Chondrocyte (in vitro differentiated cells): ENCODE data around the gene CYP26A1. TPM values are rescaled to one million over a fixed set of nuclear protein-coding genes. Genes with fewer than 3 reads are reported as not detected.

Experiments used
- DNase-seq: peaks from one replicate; pipeline ENCODE4 v3.0.0; 2021; ENCODE audit warnings: mixed read lengths, low spot score
- H3K27ac Mint-ChIP-seq: one replicate; pipeline ENCODE4 v1.8.0; 2021; ENCODE audit warnings: mild to moderate bottlenecking, moderate library complexity, mixed read lengths; ENCODE audit not compliant: unreplicated experiment
- H3K27me3 Mint-ChIP-seq: 2 replicates; pipeline ENCODE4 v1.8.0; 2021; ENCODE audit warnings: low read depth, mixed read lengths
- H3K36me3 Mint-ChIP-seq: 2 replicates; pipeline ENCODE4 v1.8.0; 2021; ENCODE audit warnings: low read depth, mixed read lengths
- H3K4me1 Mint-ChIP-seq: 2 replicates; pipeline ENCODE4 v1.8.0; 2021; ENCODE audit warnings: low read depth, mild to moderate bottlenecking, mixed read lengths
- H3K4me3 Mint-ChIP-seq: one replicate; pipeline ENCODE4 v1.8.0; 2021; ENCODE audit warnings: mild to moderate bottlenecking, moderate library complexity, mixed read lengths; ENCODE audit not compliant: unreplicated experiment
- H3K9me3 Mint-ChIP-seq: 2 replicates; pipeline ENCODE4 v1.8.0; 2021; ENCODE audit warnings: low read depth, mixed read lengths
- long read RNA-seq: library from polyadenylated mRNA; stranded (forward); transcript quantifications from one replicate; pipeline ENCODE4 v2.0.0, GENCODE V29; 2021
- total RNA-seq: library from RNA; stranded (reverse); gene quantifications from 3 replicates; pipeline ENCODE4 v1.2.1, GENCODE V29; 2021
- TF ChIP-seq, protein P1 (sequence below): fragments of 200-600 bp; sonication (generic); IDR thresholded peaks from 2 replicates; pipeline ENCODE4 v1.5.0; 2021; ENCODE audit warnings: antibody characterized with exemption, mild to moderate bottlenecking, moderate library complexity

The CYP26A1 gene, protein sequence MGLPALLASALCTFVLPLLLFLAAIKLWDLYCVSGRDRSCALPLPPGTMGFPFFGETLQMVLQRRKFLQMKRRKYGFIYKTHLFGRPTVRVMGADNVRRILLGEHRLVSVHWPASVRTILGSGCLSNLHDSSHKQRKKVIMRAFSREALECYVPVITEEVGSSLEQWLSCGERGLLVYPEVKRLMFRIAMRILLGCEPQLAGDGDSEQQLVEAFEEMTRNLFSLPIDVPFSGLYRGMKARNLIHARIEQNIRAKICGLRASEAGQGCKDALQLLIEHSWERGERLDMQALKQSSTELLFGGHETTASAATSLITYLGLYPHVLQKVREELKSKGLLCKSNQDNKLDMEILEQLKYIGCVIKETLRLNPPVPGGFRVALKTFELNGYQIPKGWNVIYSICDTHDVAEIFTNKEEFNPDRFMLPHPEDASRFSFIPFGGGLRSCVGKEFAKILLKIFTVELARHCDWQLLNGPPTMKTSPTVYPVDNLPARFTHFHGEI
- 0.47 to 1.9 TPM (median 0.49 TPM) in 3 replicates for total RNA-seq
- long read RNA-seq, transcript CYP26A1-201 (7 exons, 2,125 nt): major isoform, 6 of 8 reads
- long read RNA-seq, partial matches to known transcripts: 0 of 8 reads
- long read RNA-seq, other reads (novel, unspliced or antisense): 1 of 8 reads

DNA sequence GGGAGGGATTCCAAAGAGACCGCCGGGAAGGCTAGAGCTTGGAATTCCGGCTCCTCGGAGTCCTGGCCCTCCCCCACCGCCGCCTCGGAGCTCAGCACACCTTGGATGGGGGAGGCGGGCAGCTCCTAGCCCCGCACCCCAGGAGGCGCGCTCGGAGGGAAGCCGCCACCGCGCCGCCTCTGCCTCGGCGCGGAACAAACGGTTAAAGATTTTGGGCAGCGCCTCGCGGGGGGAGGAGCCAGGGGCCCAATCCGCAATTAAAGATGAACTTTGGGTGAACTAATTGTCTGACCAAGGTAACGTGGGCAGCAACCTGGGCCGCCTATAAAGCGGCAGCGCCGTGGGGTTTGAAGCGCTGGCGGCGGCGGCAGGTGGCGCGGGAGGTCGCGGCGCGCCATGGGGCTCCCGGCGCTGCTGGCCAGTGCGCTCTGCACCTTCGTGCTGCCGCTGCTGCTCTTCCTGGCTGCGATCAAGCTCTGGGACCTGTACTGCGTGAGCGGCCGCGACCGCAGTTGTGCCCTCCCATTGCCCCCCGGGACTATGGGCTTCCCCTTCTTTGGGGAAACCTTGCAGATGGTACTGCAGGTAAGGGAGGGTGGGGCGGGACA is at the start of gene CYP26A1:
CYP26A1 (plus strand) TSS at position 355 of the 608 bp plus-strand sequence; CDS start at position 397, 42 bp downstream.
- Mint-ChIP-seq H3K27me3 (peaks cover 49% of the 10 kb centered on the region), H3K36me3 (no peaks in the 10 kb centered on the region), H3K4me1 (peaks cover 46% of the 10 kb centered on the region), H3K4me3 (peak within 1 kb of the TSS; percentile 71), H3K9me3 (no peaks in the 10 kb centered on the region), H3K27ac (no peak within 1 kb of the TSS)
- TF ChIP-seq, protein P1, sequence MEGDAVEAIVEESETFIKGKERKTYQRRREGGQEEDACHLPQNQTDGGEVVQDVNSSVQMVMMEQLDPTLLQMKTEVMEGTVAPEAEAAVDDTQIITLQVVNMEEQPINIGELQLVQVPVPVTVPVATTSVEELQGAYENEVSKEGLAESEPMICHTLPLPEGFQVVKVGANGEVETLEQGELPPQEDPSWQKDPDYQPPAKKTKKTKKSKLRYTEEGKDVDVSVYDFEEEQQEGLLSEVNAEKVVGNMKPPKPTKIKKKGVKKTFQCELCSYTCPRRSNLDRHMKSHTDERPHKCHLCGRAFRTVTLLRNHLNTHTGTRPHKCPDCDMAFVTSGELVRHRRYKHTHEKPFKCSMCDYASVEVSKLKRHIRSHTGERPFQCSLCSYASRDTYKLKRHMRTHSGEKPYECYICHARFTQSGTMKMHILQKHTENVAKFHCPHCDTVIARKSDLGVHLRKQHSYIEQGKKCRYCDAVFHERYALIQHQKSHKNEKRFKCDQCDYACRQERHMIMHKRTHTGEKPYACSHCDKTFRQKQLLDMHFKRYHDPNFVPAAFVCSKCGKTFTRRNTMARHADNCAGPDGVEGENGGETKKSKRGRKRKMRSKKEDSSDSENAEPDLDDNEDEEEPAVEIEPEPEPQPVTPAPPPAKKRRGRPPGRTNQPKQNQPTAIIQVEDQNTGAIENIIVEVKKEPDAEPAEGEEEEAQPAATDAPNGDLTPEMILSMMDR: no peak
- no peak for DNase-seq

DNA sequence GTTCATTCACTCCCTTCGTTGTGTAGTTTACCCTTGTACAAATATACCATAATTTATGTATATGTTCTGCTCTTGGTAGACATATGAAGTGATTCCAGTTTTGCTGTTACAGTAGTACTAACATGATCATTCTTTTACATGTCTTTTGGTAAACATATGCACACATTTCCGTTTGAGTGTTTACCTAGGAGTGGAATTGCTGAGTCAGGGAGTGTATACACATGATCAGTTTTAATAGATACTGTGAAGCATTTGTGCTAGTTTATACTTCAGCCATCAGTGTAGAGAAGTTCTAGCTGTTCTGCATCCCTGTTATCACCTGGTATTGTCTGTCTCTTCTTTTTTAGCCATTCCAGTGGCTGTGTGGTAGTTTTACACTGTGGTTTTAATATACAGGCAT is 47.6 kb upstream of the CYP26A1 start:
- TF ChIP-seq, protein P1: no peak
- DNase-seq: no peak
- Mint-ChIP-seq H3K4me1 (peaks cover 27% of the 10 kb centered on the region), H3K27ac (no peak overlapping the region), H3K4me3 (no peak overlapping the region), H3K36me3 (peaks cover 11% of the 10 kb centered on the region), H3K27me3 (no peaks in the 10 kb centered on the region), H3K9me3 (peaks cover 10% of the 10 kb centered on the region)

DNA sequence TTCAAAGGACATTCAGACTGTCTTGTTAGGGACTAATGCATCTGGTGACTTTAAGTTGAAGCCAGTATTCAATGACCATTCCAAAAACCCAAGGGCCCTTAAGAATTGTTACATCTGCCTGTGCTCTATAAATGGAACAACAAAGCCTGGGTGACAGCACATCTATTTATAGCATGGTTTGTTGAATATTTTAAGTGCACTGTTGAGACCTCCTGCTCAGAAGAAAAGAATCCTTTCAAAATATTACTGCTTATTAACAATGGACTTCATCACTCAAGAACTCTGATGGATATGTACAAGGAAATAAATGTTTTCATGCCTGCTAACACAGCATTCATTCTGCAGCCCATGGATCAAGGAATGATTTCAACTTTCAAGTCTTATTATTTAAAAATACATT is 46.2 kb upstream of the CYP26A1 start:
- Mint-ChIP-seq H3K9me3 (peaks cover 10% of the 10 kb centered on the region), H3K27me3 (no peaks in the 10 kb centered on the region), H3K4me1 (peaks cover 39% of the 10 kb centered on the region), H3K36me3 (peaks cover 10% of the 10 kb centered on the region), H3K4me3 (no peak overlapping the region), H3K27ac (no peak overlapping the region)
- DNase-seq: no peak
- TF ChIP-seq, protein P1: no peak

DNA sequence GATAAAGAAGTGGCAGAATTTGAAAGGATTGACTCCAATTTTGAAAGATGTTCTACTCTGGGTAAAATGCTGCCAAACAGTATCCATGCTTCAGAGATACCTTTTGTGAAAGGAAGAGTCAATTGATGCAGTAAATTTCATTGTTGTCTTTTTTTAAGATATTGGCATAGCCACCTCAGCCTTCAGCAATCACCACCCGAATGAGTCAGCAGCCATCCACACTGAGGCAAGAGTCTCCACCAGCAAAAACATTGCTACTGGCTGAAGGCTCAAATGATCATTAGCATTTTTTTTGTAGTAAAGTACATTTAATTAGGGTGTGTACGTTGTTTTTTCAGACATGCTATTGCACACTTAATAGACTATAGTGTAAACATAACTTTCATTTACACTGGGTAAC is 44.8 kb upstream of the CYP26A1 start:
- Mint-ChIP-seq H3K9me3 (peaks cover 10% of the 10 kb centered on the region), H3K27me3 (no peaks in the 10 kb centered on the region), H3K4me1 (peaks cover 50% of the 10 kb centered on the region), H3K27ac (peak overlapping the region; percentile 60), H3K4me3 (no peak overlapping the region), H3K36me3 (peaks cover 10% of the 10 kb centered on the region)
- DNase-seq: no peak
- TF ChIP-seq, protein P1: no peak

DNA sequence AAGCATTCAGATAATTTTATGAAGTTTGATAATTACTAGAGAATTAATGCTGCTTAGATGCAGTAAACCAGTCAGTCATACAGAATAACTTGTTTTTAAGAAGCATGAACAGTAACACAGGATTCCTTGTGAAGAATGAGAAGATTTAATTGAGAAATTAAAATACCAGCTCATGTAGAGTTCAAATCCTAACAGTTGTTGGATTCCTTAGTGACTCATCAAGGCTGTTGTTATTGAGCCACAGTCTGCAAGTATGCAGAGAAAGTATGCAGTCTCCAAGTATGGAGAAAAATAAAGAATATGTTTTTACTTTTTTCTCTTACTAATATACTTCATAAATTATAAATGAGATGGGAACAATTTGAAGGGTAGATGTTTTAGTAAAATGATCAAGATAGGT is 43.3 kb upstream of the CYP26A1 start:
- Mint-ChIP-seq H3K36me3 (peaks cover 10% of the 10 kb centered on the region), H3K27ac (peak overlapping the region; percentile 60), H3K4me3 (no peak overlapping the region), H3K9me3 (peaks cover 10% of the 10 kb centered on the region), H3K4me1 (peaks cover 56% of the 10 kb centered on the region), H3K27me3 (no peaks in the 10 kb centered on the region)
- DNase-seq: no peak
- TF ChIP-seq, protein P1: no peak
